Hepatocyte (in vitro differentiated cells): Measurements from ENCODE around the gene FBXL20. TPM values are rescaled to one million over a fixed set of nuclear protein-coding genes. Genes with fewer than 3 reads are reported as not detected.

Experiments
- DNase-seq: peaks from one replicate; pipeline ENCODE4 v3.0.0-alpha.2; 2016; ENCODE audit warnings: low spot score
- H2AFZ ChIP-seq: fragments of 200-600 bp; sonication (generic); 2 replicates; pipeline ENCODE4 v1.6.0; 2016; ENCODE audit warnings: antibody characterized with exemption, mild to moderate bottlenecking
- H3K27ac ChIP-seq: fragments of 200-600 bp; sonication (generic); 2 replicates; pipeline ENCODE4 v1.5.1; 2016; ENCODE audit warnings: mild to moderate bottlenecking
- H3K27me3 ChIP-seq: fragments of 200-600 bp; sonication (generic); 2 replicates; pipeline ENCODE4 v1.6.1; 2016
- H3K36me3 ChIP-seq: fragments of 200-600 bp; sonication (generic); replicated peaks from 2 replicates; pipeline ENCODE4 v1.5.1; 2016; ENCODE audit warnings: low read depth; ENCODE audit not compliant: insufficient read depth
- H3K4me1 ChIP-seq: fragments of 200-600 bp; sonication (generic); 2 replicates; pipeline ENCODE4 v1.5.1; 2016; ENCODE audit warnings: mild to moderate bottlenecking, moderate library complexity; ENCODE audit not compliant: insufficient read depth
- H3K4me2 ChIP-seq: fragments of 200-600 bp; sonication (generic); 2 replicates; pipeline ENCODE4 v1.6.0; 2016
- H3K4me3 ChIP-seq: fragments of 200-600 bp; sonication (generic); 2 replicates; pipeline ENCODE4 v1.5.1; 2016; ENCODE audit warnings: mild to moderate bottlenecking
- H3K79me2 ChIP-seq: fragments of 200-600 bp; sonication (generic); 2 replicates; pipeline ENCODE4 v1.6.0; 2017; ENCODE audit warnings: mild to moderate bottlenecking
- H3K9me2 ChIP-seq: fragments of 200-600 bp; sonication (generic); replicated peaks from 2 replicates; pipeline ENCODE4 v1.6.0; 2017; ENCODE audit warnings: mild to moderate bottlenecking; ENCODE audit not compliant: insufficient read depth
- H3K9me3 ChIP-seq: fragments of 200-600 bp; sonication (generic); 2 replicates; pipeline ENCODE4 v1.5.1; 2016; ENCODE audit warnings: low read depth, mild to moderate bottlenecking
- H4K20me1 ChIP-seq: fragments of 200-600 bp; sonication (generic); 2 replicates; pipeline ENCODE4 v1.6.0; 2016; ENCODE audit warnings: mild to moderate bottlenecking; ENCODE audit not compliant: insufficient read depth, poor library complexity, severe bottlenecking
- EZH2 ChIP-seq: fragments of 200-600 bp; sonication (generic); IDR thresholded peaks from 2 replicates; pipeline ENCODE4 v1.6.1; 2016; ENCODE audit warnings: antibody characterized with exemption, mild to moderate bottlenecking, borderline replicate concordance
- EZH2phosphoT487 ChIP-seq: fragments of 200-600 bp; sonication (generic); IDR thresholded peaks from one replicate; pipeline ENCODE4 v1.6.1; 2018; ENCODE audit warnings: antibody characterized with exemption, mild to moderate bottlenecking, low read depth, moderate library complexity; ENCODE audit not compliant: unreplicated experiment, severe bottlenecking
- WGBS: methylation state at CpG from one replicate; pipeline ENCODE4 v1.1.6; 2016; ENCODE audit warnings: low lambda C conversion rate; ENCODE audit errors: missing lambda C conversion rate; 5-methylcytosine and 5-hydroxymethylcytosine counted together
- polyA plus RNA-seq: library from polyadenylated mRNA; unstranded; fragments of >200 nt; fragmentation: Nextera tagmentation; extraction: Ambion mirVana; gene quantifications from 2 replicates; pipeline ENCODE4 v1.2.1, GENCODE V29; 2016
- total RNA-seq: library from RNA; depleted of rRNA; stranded (reverse); fragments of >200 nt; gene quantifications from 2 replicates; pipeline ENCODE4 v1.2.3, GENCODE V29; 2014
- TF ChIP-seq, protein P1 (sequence below): fragments of 200-600 bp; sonication (generic); IDR thresholded peaks from 2 replicates; pipeline ENCODE4 v1.5.1; 2016; ENCODE audit warnings: antibody characterized with exemption, mild to moderate bottlenecking; ENCODE audit not compliant: poor library complexity

Gene FBXL20
- total and polyA plus RNA-seq, 2 experiments from 2014 or later, result 8.0 to 11.6 TPM

DNA sequence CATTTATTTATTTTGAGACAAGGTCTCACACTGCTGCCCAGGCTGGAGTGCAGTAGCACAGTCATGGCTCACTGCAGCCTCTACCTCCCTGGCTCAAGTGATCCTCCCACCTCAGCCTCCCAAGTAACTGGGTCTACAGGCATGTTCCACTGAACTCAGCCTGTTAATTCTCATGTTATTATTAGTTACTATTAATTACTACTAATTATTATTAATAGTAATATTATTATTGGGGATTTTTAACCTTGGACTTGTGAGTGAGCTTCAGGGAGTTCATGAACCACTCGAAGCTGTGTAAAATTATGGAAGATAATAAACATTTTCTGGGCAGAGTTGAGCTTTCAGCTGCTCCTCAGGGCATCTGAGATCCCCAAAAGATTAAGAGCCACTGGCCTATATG lies 171.1 kb downstream of the FBXL20 start:
- H3K9me3 ChIP-seq, result no peaks in the 10 kb centered on the region
- no peaks in the 10 kb centered on the region for H3K9me2 ChIP-seq
- H2AFZ ChIP-seq, result no peak overlapping the region
- H4K20me1 ChIP-seq, result no peaks in the 10 kb centered on the region
- H3K4me2 ChIP-seq, result no peak overlapping the region
- peaks cover 25% of the 10 kb centered on the region for H3K27me3 ChIP-seq
- TF ChIP-seq EZH2phosphoT487 (no peak), EZH2 (no peak)
- TF ChIP-seq, protein P1, sequence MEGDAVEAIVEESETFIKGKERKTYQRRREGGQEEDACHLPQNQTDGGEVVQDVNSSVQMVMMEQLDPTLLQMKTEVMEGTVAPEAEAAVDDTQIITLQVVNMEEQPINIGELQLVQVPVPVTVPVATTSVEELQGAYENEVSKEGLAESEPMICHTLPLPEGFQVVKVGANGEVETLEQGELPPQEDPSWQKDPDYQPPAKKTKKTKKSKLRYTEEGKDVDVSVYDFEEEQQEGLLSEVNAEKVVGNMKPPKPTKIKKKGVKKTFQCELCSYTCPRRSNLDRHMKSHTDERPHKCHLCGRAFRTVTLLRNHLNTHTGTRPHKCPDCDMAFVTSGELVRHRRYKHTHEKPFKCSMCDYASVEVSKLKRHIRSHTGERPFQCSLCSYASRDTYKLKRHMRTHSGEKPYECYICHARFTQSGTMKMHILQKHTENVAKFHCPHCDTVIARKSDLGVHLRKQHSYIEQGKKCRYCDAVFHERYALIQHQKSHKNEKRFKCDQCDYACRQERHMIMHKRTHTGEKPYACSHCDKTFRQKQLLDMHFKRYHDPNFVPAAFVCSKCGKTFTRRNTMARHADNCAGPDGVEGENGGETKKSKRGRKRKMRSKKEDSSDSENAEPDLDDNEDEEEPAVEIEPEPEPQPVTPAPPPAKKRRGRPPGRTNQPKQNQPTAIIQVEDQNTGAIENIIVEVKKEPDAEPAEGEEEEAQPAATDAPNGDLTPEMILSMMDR, result no peak
- H3K79me2 ChIP-seq, result no peaks in the 10 kb centered on the region
- DNase-seq, result no peak
- H3K4me3 ChIP-seq, result no peak overlapping the region
- H3K36me3 ChIP-seq, result no peaks in the 10 kb centered on the region
- H3K4me1 ChIP-seq, result peaks cover 6% of the 10 kb centered on the region
- no peak overlapping the region for H3K27ac ChIP-seq
- WGBS, result 28% methylated on average over 1 of the region's 1 CpG

- H3K27me3 ChIP-seq, result peaks cover 35% of the 10 kb centered on the region
- no peaks in the 10 kb centered on the region for H4K20me1 ChIP-seq
- no peak overlapping the region for H3K4me2 ChIP-seq
- peaks cover 10% of the 10 kb centered on the region for H3K4me1 ChIP-seq
- no peaks in the 10 kb centered on the region for H3K9me2 ChIP-seq
- no peak for TF ChIP-seq EZH2
- TF ChIP-seq, protein P1, result no peak
- TF ChIP-seq EZH2phosphoT487, result no peak
- no peaks in the 10 kb centered on the region for H3K79me2 ChIP-seq
- no peaks in the 10 kb centered on the region for H3K9me3 ChIP-seq
- no peak overlapping the region for H3K27ac ChIP-seq
- no peak overlapping the region for H3K4me3 ChIP-seq
- WGBS, result 75% methylated on average over 11 of the region's 11 CpGs
- no peaks in the 10 kb centered on the region for H3K36me3 ChIP-seq
- no peak overlapping the region for H2AFZ ChIP-seq
- no peak for DNase-seq
Observed at GRCh38 chr17:39229274-39229913, 172.0 kb downstream of the FBXL20 start.

DNA sequence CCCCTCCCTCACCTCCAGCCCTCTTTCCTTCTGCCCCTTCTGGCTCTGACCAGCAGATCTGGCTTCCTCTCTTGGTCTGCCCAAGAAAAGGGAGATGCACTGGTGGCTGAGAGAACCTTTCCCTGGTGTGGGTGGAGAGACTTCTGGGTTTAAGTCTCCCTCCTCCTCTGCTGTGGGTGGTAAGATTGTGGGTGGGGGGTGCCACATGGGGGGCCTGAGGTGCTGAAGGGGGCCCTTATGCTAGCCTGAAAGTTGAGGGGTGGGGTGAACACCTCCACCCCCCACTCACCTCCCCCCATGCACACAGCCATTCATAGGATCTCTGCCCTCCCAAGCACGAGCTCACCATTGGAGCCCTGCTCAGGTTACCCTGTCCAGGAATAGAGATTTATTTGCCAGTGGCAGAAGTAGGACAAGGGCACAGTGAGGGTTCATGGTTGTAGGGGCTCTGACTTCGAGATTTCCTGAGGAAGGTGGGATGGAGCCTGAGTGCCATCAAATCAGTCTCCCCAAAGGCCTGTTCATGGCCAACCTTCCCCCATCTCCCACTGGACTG lies 174.0 kb downstream of the FBXL20 start:
- peaks cover 10% of the 10 kb centered on the region for H3K4me1 ChIP-seq
- H3K79me2 ChIP-seq, result no peaks in the 10 kb centered on the region
- no peak overlapping the region for H2AFZ ChIP-seq

More for the DNA sequence above, 174.0 kb downstream of the FBXL20 start:
- 81% methylated on average over 2 of the region's 2 CpGs for WGBS
- H3K27me3 ChIP-seq, result peaks cover 54% of the 10 kb centered on the region
- no peak overlapping the region for H3K27ac ChIP-seq
- H3K36me3 ChIP-seq, result no peaks in the 10 kb centered on the region
- H4K20me1 ChIP-seq, result no peaks in the 10 kb centered on the region
- no peaks in the 10 kb centered on the region for H3K9me2 ChIP-seq
- TF ChIP-seq, protein P1, result no peak
- TF ChIP-seq EZH2 (no peak), EZH2phosphoT487 (no peak)
- no peak overlapping the region for H3K4me2 ChIP-seq
- no peak for DNase-seq
- no peaks in the 10 kb centered on the region for H3K9me3 ChIP-seq
- H3K4me3 ChIP-seq, result no peak overlapping the region
